Sciatic nerve (tissue), 2 donors: ENCODE data around the gene ACAP2. TPM values are rescaled to one million over a fixed set of nuclear protein-coding genes. Genes with fewer than 3 reads are reported as not detected.
"Not testable (repeated sequence)": the region's sequence is repeated elsewhere in the genome, so short reads cannot be mapped to it uniquely, and the experiment has no call there.

Source experiments
- ATAC-seq: fragments of 200-7000 bp; cut with Tn5 transposase; one replicate; pipeline ENCODE4 v1.9.1; 2020; ENCODE audit warnings: mild to moderate bottlenecking, moderate library complexity
- DNase-seq: peaks from one replicate; pipeline ENCODE4 v3.0.0-alpha.2; 2020; ENCODE audit warnings: low spot score
- intact Hi-C: fragments of 100-400 bp; cut with DNase I; formaldehyde crosslinking; loops from one replicate; pipeline ENCODE4 v1.14.2; 2022
- total RNA-seq: library from RNA; stranded (reverse); fragmentation: NEBNext Ultra II Directional; extraction: Animal tissue kit (Norgen Biotek cat#: 25700); gene quantifications from one replicate; pipeline ENCODE4 v1.2.1, GENCODE V29; 2021
- donor health status: DM: no; HTN: no; CAD: no.
- donor health status: DM: no; HTN: no; CAD: no.

The ACAP2 gene
- total RNA-seq, 1 donor from 2014 or later = 77.4 TPM

- no peak for ATAC-seq
Observed at GRCh38 chr3:195334967-195335366, 107.9 kb downstream of the ACAP2 start.

GRCh38 chr3:195319060-195319459, 123.8 kb downstream of the ACAP2 start:
- DNase-seq (no peak), ATAC-seq (no peak)
- intact Hi-C loops = no loop called here

More at GRCh38 chr3:195334967-195335366, 107.9 kb downstream of the ACAP2 start:
- DNase-seq = no peak
- intact Hi-C loops = no loop called here

GRCh38 chr3:195312714-195313113, 130.1 kb downstream of the ACAP2 start:
- intact Hi-C loops = no loop called here
- no peak for DNase-seq
- no peak for ATAC-seq

- ATAC-seq (no peak), DNase-seq (no peak)
- intact Hi-C loops = no loop called here
Observed at GRCh38 chr3:195307711-195308110, 135.1 kb downstream of the ACAP2 start.

GRCh38 chr3:195306369-195306768, 136.5 kb downstream of the ACAP2 start:
- intact Hi-C loops = no loop called here
- ATAC-seq (no peak), DNase-seq (no peak)

GRCh38 chr3:195302431-195302830, 140.4 kb downstream of the ACAP2 start:
- intact Hi-C loops = no loop called here
- no peak for ATAC-seq
- DNase-seq = no peak

- ATAC-seq = no peak
- no peak for DNase-seq
- intact Hi-C loops = no loop called here
Observed at GRCh38 chr3:195297446-195297845, 145.4 kb downstream of the ACAP2 start.

GRCh38 chr3:195296662-195297061, 146.2 kb downstream of the ACAP2 start:
- intact Hi-C loops = no loop called here
- no peak for ATAC-seq

GRCh38 chr3:195291121-195291520, 151.7 kb downstream of the ACAP2 start:
- DNase-seq (no peak), ATAC-seq (no peak)
- intact Hi-C loops = no loop called here

More at GRCh38 chr3:195296662-195297061, 146.2 kb downstream of the ACAP2 start:
- DNase-seq = no peak

- not testable (repeated sequence) for ATAC-seq
Observed at GRCh38 chr3:195290643-195291042, 152.2 kb downstream of the ACAP2 start.

GRCh38 chr3:195286115-195286872, 156.5 kb downstream of the ACAP2 start:
- intact Hi-C loops = no loop called here
- DNase-seq (no peak), ATAC-seq (no peak)

More at GRCh38 chr3:195290643-195291042, 152.2 kb downstream of the ACAP2 start:
- DNase-seq, intact Hi-C loops: not testable (repeated sequence)

GRCh38 chr3:195285372-195285771, 157.4 kb downstream of the ACAP2 start:
- no peak for ATAC-seq
- intact Hi-C loops = no loop called here
- DNase-seq = no peak

- ATAC-seq (no peak), DNase-seq (no peak)
- intact Hi-C loops = no loop called here
Observed at GRCh38 chr3:195284842-195285241, 158.0 kb downstream of the ACAP2 start.

GRCh38 chr3:195282961-195283360, 159.9 kb downstream of the ACAP2 start:
- ATAC-seq = no peak
- no peak for DNase-seq
- intact Hi-C loops = no loop called here

- ATAC-seq (no peak), DNase-seq (no peak)
- intact Hi-C loops = loop anchor here (10.0 kb wide), 1 partner anchor 250 kb away; no protein-coding TSS in a partner anchor
Observed at GRCh38 chr3:195274259-195274966, 168.4 kb downstream of the ACAP2 start.

- ATAC-seq (peak; percentile 95), DNase-seq (peak; percentile 93)
- intact Hi-C loops = loop anchor here (10.0 kb wide), 1 partner anchor 253 kb away; no protein-coding TSS in a partner anchor
Observed at GRCh38 chr3:195271410-195272243, 171.2 kb downstream of the ACAP2 start.

GRCh38 chr3:195270817-195271409, 171.9 kb downstream of the ACAP2 start, which contains the start of gene XXYLT1:
Gene XXYLT1, minus strand, starts transcription at chr3:195271159. Its CDS starts 101 bp downstream, at chr3:195271058.
- DNase-seq (peak; percentile 93), ATAC-seq (peak; percentile 95)
- intact Hi-C loops = loop anchor here (10.0 kb wide), 1 partner anchor 254 kb away; no protein-coding TSS in a partner anchor

GRCh38 chr3:195270079-195270816, 172.6 kb downstream of the ACAP2 start:
- intact Hi-C loops = loop anchor here (10.0 kb wide), 1 partner anchor 255 kb away; no protein-coding TSS in a partner anchor
- ATAC-seq = peak; percentile 6
- DNase-seq = no peak
